GM18867 (cell line): Measurements from ENCODE around the gene SNED1.

Experiments
- ATAC-seq: cut with Tn5 transposase; IDR thresholded peaks from one replicate; pipeline ENCODE4 v1.9.1; 2021; ENCODE audit warnings: mild to moderate bottlenecking, moderate library complexity; ENCODE audit not compliant: unreplicated experiment

SNED1 gene

DNA sequence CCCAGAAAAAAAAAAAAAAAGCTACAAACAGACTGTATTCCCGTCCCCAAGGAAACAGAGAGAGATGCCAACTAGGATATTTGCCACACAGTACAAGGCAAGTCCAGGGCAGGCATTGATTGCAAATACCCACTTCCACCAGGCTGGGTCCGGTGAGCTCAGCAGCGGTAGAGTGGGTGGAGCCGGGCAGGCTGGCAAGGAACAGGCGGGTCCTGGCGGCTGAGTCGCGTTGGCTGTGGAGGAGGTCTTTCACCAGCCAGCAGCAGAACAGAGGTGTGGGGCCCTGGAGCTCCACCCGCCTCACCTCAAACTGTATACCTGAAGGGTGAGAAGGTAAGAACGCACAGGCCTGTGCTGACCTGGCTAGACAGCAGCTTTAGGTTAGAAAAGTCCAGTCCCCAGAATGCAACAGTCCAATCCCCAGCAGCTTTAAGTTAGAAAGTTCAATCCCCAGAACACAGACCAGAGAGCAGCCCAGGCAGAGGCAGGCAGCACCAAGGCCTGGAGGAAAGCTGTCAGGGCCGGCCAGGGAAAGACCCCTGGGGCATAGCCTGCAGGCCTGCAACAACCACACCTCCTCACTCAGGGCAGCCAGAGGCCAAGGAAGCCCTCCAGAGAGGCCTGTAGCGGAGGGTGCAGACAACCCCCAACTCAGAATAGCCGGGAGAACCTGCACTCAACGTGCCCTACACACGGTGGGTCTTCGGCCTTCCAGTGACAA is 125.6 kb downstream of the SNED1 start:
- no peak for ATAC-seq

DNA sequence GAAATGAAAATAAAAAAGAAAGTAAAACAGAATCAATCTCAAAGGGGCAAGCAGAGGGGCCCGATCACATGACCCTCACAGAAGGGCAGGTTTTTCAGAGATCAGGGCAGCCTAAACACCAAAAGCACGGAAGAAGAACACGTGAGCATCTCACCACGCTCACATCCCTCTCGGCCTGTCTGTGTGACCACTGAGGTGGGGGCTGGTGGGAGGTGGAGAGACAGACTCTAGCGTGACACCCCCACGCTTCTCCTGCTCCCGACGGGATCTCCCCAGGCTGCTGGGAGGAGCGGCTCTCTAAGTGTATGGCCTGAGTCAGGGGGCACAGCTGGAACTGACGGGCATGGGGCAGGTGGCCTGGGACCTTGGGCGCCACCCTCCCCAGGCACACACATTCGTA is 127.2 kb downstream of the SNED1 start:
- no peak for ATAC-seq

DNA sequence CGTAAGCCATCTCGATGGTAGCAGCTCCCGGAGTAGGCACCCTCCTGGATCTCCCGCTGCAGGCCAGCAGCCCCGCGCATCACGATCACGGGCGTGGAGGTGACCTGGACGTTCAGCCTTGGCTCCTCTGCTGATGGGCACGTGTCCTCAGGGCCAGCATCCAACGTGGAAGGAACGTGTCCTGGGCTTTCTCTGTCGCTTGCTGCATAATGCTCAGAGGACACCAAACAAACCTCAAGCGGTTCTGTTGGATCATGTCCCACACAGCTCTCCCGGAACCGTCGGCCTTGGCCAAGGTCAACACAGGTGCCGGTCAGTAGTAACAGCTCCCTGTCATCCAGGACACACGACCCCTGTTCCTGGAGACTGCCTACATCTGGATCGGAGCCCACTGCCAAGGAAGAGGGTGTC is 127.8 kb downstream of the SNED1 start:
- no peak for ATAC-seq

DNA sequence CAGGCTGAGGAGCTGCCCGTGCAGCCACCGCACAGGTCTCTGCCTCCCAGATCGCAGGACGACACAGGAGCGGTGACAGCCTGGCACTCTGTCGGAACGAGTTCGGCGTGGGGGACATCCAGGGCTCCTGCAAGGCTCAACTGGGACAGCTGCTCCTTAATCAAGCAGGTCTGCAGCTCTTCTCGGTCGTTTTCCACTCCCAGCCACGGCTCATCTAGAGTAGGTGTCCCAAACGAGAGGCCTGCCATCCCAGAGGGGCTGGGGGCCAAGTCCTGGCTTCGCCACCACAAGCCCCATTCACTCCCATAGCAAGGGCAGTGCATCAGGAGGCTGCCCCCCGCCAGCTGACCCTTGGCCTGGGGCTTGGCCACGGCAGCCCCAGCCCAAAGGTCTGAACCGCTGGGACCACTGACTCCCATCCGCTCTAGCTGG is 128.4 kb downstream of the SNED1 start:
- ATAC-seq, result no peak

DNA sequence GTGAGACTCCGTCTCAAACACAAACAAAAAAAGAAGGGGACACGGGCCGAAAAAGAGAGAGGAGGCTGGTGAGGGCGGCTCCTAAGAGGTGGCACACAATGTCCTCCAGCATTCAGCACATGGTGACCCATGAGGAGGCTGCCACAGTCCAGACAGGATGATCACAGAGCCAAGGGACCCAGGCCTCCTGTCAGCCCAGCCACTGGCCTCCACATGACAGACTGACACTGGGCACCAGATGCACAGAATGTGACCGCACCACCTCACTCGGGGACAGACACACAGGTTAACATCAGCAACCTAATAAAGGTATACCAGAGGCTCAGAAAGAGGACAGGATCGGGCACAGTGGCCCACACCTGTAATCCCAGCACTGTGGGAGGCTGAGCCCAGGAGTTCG is 129.8 kb downstream of the SNED1 start:
- ATAC-seq, result no peak

DNA sequence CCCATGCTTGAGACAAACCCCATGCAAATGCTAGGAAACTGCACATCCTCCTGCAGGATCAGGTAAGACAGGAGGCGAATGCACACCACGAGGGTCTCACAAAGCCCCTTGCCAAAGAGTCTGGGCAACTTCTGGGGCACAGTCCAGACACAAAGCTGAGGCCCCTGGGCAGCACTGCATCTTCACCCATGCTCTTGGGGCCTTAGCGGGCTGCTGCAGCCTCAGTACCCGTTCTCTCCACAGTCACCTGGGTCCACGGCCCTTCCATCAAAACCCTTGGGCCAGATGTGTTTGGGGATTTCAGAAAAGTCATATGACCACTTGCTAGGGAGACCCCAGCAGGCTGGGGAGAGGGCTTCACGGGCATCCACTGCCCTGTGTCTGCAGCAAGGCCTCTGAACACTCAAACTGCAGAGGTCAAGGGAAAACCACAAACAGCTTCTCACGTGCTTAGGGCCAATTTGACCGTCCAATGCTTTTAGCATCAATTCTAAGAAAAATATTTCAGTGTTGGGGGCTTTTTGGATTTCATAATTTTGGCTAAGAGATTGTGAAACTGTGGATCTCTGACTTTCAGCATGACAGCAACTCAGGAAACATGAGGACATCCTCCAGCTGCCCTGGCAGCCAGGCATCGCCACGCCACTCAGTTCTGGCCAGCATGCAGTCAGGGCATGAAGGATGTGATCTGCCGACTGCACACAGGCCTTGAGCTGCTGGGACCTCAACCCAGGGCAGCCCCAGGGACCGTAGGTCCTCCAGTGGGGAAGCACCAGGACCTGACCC is 130.9 kb downstream of the SNED1 start:
- ATAC-seq, result no peak

DNA sequence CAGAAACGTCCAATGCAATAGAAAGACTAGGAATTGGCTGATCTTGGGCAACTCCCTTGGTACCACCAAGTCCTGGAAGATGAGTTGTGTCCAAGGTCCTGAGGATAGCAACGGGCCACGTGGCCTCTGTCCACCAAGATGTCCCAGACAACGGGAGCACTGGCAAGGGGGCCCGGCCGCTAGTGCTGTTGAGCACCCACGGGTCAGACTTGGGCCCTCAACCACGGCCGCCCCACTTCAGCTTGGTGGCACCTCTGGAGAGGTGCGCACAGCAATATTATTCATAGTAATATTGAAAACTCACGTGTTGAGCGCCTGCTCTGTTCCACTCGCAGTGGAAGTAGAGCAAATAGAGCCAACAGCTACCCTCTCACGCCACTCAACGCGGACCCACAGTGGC is 131.9 kb downstream of the SNED1 start:
- ATAC-seq, result no peak

DNA sequence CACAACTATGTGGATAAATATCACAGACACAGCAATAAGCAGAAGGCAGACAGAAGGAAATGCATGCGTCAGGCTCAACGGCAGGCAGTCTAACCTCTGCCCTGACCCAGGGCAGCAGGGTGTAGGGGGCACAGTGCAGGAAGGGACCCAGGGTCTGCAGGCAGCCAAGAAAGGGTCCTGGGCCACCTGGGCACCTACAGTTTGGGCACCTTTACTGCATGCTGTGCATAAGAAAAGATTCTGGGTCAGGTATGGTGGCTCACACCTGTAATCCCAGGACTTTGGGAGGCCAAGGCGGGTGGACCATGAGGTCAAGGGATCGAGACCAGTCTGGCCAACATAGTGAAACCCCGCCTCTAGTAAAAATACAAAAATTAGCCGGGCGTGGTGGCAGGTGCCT is 133.1 kb downstream of the SNED1 start:
- no peak for ATAC-seq

DNA sequence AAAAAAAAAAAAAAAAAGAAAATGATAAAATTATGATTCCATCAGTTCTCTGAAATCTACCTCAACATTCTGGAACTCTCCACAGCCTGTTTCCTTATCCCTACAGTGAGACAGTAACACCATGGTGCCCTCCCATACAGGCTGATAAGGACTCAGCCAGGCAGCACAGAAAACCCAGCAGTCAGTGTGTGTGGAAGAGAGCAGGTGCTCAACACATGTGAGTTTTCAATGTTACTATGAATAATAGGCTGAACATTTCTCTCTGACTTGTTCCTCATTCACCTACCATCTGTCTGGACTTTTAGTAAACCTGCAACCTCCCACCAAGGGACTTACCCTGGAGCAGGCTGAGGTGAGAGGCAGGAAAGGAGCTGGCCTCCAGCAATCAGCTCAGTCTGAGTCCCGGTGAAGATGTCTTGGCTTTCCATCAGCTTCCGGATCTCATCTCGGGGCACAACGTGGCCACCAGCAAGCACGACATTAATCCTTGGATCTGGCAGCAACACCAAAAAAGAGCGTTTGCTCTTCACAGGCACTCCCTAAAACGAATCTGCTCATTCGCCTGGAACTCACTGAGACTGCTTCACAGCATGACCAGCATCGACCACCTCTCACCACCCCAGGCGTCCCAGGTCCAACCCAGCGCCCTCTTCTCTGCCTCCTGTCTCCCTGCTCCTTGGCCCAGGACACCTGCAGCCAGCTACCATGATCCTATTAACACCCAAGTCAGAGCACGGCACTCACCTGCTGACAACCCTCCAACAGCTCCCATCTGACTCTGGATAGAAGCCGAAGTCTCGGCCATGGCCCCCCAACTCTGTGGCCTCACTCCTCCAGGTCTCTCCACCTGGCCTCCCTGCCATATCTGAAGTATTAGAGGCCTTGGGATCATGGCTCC is 134.4 kb downstream of the SNED1 start:
- ATAC-seq, result no peak

DNA sequence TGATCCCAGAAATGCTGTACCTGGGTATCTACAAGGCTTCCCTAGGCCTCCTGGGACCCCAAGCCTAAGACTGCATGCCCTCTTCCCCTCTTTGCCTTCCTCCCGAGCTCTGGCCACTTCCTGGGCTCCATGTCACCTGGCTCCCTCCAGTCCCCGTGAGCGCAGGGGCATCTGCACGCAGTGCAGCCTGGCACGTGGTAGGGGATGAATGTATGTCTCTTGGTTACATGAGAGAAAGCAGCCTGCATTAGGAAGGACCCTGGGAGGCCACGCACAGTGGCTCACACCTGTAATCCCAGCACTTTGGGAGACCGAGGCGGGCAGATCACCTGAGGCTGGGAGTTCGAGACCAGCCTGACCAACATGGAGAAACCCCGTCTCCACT is 135.0 kb downstream of the SNED1 start:
- ATAC-seq, result no peak

DNA sequence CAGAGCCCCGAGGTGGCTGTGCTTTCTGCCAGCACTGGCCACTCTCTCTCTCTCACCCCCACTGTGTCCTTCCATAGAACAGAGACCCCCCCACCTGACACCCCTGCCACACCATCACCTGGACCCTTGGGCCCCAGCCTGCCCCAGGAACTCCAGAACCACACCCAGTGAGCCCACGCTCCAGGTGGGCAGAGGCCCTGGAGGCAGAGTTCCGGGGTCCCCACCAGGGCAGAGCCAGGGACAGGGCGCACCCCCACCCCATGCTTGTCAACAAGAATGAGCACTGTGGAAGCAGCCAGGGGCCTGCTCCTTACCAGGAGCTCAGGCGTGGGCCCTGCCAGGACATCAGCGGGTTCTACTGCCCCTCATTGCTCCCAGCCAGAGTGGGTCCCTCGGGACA is 136.3 kb downstream of the SNED1 start:
- ATAC-seq, result no peak

DNA sequence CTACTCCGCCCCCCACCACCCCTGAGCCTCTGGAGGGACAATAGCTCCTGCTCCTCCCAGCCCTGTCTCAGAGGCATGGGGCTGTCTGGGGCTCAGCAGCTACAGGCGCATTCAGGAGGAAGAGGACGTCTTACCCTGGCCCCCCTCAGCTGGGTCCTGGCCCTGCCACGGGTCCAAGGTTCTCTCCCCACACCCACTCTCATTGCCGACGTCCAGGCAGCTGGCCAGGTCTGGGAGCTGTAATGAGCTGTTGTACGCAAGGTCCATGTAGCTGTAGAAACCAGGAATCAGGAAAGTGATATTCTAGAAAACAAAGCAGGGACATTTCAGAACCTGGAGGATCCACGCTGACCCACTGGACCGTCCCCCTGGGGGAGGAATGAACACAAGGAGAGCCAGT is 137.3 kb downstream of the SNED1 start:
- no peak for ATAC-seq

DNA sequence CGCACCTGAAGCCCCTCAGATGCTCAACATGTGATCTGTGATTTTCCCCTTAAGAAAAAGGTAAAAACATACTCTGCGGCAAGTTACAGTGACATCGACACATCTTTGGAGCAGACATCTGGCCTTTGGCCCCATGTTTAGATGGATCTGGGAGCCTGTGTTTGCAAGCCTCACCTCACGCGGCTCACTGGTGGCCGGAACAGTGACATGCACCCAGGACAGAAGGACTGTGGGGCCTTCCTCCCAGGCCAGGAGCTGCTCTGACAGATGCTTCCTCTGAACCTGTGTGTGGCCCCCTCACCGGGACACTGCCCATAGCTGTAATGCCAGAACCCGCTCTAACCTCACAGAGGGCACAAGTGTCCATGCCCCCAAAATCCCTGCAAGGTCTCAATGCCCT is 137.8 kb downstream of the SNED1 start:
- no peak for ATAC-seq

DNA sequence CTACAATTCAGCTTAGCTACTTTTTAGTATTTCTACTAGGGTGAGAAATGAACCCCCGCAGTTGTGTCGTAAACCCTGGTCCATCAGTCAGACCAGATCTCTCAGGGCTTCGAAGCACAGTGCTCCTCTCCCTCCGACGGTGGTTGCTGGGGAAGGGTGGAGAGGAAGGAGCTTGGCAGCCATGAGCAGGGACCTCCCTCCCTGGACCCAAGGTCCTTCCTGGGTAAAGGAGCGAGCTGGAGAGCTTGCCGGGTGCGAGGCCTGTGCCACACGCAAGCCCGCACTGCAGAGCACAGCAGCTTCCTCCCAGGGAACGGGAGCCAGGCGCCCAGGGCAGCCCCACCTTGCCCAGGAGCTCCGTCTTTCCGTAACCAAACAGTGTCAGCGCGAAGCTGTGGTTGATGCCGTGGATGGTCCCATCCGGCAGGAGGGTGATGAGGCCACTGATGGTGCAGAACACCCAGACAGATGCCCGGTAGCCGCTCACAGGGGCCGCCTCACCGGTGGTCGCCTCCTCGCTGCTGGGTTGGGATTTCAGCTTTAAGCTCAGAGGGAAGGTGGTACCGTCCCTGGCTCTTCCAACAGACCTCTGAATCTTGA is 138.3 kb downstream of the SNED1 start:
- ATAC-seq, result no peak

DNA sequence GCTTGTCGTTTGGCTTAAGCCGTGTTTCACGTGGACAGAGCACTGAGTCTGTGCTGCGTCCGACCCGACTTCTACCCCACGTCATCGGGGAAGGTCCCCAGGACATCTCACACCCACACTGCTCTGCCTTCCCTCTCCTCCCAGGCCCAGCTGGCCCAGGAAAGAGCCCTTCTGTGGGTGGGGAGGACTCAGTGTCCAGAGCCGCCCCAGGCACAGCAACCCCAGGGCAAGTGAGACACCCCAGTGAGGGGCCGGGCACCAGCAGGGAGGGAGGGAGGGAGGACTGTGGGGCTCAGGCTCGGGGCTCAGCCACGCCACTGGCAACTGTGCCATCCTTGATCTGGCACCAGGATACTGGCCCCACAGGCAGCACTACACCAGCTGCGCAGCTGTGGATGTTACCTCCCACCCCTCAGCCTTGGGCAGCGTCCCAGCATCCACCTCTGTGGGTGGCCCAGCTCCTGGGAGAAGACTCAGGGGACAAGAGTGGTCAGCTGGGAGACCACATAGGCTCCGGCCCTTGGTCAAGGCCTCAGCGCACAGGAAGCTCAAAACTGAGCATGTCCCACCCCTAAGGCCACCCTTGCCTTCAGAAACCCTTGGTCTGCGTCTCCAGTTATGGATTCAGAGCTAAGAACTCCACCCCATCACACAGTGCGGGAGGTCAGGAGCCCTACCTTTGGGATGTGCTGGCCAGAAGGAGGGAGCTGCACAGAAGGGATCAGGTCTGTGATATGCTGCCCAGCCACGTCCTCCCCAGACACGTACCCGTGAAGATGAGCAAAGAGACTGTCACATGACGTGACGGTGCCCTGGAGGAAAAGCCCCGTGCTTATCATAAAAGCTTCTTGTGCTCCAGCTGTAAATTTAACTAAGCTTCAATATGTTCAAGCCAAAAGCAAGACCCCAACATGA is 139.1 kb downstream of the SNED1 start:
- ATAC-seq, result no peak

DNA sequence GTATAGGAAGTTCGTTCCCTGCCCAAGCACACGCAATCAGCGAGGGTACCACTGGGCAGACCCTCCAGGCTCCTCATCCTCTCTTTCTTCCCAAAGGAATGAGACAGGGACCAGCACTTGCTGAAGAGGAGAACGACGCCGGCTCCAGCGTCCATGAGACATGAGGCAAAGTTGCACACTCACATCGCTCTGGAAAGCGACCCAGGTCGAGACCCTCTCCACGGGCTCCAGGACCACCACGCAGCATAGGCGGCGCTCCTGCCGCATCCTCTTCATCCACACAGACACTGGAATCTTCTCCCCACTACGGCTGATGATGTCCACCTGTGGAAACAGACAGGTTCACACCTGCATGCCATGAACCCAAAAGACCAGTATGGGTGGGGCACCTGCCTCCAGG is 140.1 kb downstream of the SNED1 start:
- ATAC-seq, result no peak

DNA sequence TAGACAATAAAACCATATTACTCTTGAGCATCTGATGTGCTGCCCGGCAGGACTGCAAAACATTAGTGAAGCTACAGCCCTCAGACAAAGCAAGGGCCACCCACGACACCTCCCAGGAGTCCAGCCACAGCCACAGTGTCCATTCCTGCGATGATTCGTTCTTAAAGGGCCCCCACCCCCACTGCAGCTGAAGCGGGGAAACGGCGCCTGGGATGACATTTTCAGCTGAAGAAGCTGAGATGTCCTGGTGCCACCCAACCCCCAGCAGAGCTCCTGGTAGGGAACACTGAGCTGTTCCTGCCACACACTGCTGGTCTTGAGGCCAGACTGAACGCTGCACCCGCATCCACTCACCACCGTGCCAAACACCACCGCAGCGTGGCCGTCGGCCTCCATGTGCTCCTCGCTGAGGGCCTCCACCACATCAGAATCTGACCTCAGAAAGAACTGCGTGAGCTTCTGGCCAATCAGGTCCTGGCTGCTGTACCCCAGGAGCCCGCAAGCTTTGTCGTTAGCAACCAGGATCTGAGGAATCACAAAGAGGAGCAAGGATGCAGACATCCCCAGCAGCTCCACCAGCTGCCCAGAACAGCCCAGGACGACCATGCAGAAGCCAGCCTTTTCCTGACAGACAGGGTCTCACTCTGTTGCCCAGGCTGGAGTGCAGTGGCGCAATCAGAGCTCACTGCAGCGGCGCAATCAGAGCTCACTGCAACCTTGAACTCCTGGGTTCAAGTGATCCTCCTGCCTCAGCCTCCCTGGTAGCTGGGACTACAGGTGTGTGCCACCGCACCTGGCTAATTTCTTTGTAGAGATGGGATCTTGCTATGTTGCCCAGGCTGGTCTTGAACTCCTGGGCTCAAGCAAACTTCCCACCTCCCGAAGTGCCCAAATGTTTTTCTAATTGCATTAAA is 141.4 kb downstream of the SNED1 start:
- no peak for ATAC-seq

DNA sequence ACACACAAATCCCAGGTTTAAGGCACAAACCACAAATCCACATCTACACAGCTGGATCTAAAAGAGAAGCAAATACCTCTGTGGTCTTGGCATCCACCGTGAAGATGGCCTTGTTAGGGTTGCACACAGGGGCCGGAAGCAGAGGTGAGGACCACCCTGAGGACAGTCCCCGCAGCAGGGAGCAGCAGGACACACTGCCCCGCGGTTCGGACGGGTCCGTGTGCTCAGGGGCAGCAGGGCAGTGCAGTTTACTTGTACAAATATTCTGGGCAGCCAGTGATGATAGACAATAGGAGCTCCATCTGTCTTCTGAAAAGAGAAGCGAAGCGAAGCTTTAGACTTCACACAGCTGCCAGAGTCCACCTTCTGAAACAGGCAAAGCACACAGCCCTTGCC is 142.0 kb downstream of the SNED1 start:
- no peak for ATAC-seq

DNA sequence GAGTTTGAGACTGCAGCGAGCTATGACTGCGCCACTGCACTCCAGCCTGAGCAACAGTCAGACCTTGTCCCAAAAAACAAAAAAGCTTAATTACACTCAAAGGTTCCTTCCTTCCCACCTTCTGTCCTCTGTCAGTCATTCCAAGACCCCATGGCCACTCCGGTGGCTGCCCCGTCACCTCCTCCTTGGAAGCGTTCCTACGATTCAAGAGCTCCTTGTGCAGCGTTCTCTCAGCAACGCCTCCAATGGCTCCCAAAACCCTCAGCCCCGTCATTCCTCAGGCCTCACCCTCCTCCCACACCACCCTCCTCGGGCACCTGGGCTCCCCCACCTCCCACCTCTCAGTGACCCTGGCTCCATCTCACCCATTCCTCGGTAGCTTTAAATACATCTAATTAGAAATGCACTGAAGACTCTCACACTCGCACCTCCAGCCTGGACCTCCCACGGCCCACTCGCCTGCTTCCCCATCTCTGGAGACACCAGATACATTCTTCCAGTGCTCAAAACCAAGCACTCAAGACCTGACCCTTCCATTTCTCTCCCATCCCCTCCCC is 142.9 kb downstream of the SNED1 start:
- ATAC-seq, result no peak
